IMR-90 (cell line): ENCODE results near the gene CAMK2N1. TPM values are rescaled to one million over a fixed set of nuclear protein-coding genes. Genes with fewer than 3 reads are reported as not detected.

ENCODE experiments used
- ATAC-seq: fragments of 200-7000 bp; cut with Tn5 transposase; 2 replicates; pipeline ENCODE4 v1.9.1; 2020; ENCODE audit warnings: low read depth, mild to moderate bottlenecking, moderate library complexity
- BruUV-seq: library from RNA; stranded (reverse); fragments of 400-500 nt; replicated peaks from 2 replicates; lab custom pipeline; 2021; lab: Mats Ljungman, UMichigan
- CTCF ChIA-PET: fragments of 300-600 bp; formaldehyde crosslinking; extraction: SDS; loops from one replicate; lab custom pipeline; 2021; ENCODE audit warnings: antibody characterized with exemption; lab: Yijun Ruan, JAX
- POLR2A ChIA-PET: fragments of 300-600 bp; sonication (Branson Sonifier 250); formaldehyde crosslinking; loops from one replicate; lab custom pipeline; 2022; ENCODE audit warnings: antibody characterized with exemption; ENCODE audit not compliant: unreplicated experiment; lab: Charles Lee
- DNase-seq: peaks from one replicate; pipeline ENCODE4 v3.0.0; 2013
- H2AFZ ChIP-seq: replicated peaks from 2 replicates; pipeline ENCODE3; 2013; ENCODE audit warnings: low read length, mild to moderate bottlenecking; ENCODE audit not compliant: poor library complexity
- H2AK5ac ChIP-seq: 2 replicates; pipeline ENCODE4 v1.6.1; 2013; ENCODE audit warnings: low read depth, low read length, inconsistent platforms
- H2AK9ac ChIP-seq: replicated peaks from 2 replicates; pipeline ENCODE3; 2013; ENCODE audit warnings: mild to moderate bottlenecking, low read depth, low read length, moderate library complexity; ENCODE audit not compliant: poor library complexity
- H2BK120ac ChIP-seq: 2 replicates; pipeline ENCODE4 v1.6.1; 2013; ENCODE audit warnings: low read depth, low read length, inconsistent platforms
- H2BK15ac ChIP-seq: 3 replicates; pipeline ENCODE4 v1.6.1; 2013; ENCODE audit warnings: low read depth, low read length, inconsistent platforms
- H2BK20ac ChIP-seq: 2 replicates; pipeline ENCODE4 v1.6.1; 2013; ENCODE audit warnings: low read depth, mild to moderate bottlenecking, inconsistent platforms, low read length, moderate library complexity
- H2BK5ac ChIP-seq: 2 replicates; pipeline ENCODE4 v1.6.1; 2013; ENCODE audit warnings: mild to moderate bottlenecking, low read depth, low read length, inconsistent platforms; ENCODE audit not compliant: poor library complexity, severe bottlenecking
- H3K14ac ChIP-seq: replicated peaks from 2 replicates; pipeline ENCODE4 v1.6.1; 2013; ENCODE audit warnings: low read depth, low read length, inconsistent platforms
- H3K18ac ChIP-seq: 2 replicates; pipeline ENCODE4 v1.6.1; 2013; ENCODE audit warnings: low read depth, low read length, control low read depth
- H3K23ac ChIP-seq: 2 replicates; pipeline ENCODE4 v1.6.1; 2013; ENCODE audit warnings: low read depth, low read length, inconsistent platforms
- H3K27ac ChIP-seq: 2 replicates; pipeline ENCODE4 v1.5.1; 2013; ENCODE audit warnings: mild to moderate bottlenecking, control low read depth, low read length; ENCODE audit not compliant: insufficient read depth
- H3K27me3 ChIP-seq: 2 replicates; pipeline ENCODE4 v1.6.1; 2013; ENCODE audit warnings: low read length; ENCODE audit not compliant: control insufficient read depth, insufficient read depth
- H3K36me3 ChIP-seq: 2 replicates; pipeline ENCODE4 v1.6.1; 2013; ENCODE audit warnings: low read length, mixed read lengths; ENCODE audit not compliant: control insufficient read depth, insufficient read depth
- H3K4ac ChIP-seq: 2 replicates; pipeline ENCODE4 v1.6.1; 2013; ENCODE audit warnings: low read depth, low read length, inconsistent platforms
- H3K4me1 ChIP-seq: 2 replicates; pipeline ENCODE4 v1.6.1; 2013; ENCODE audit warnings: low read length, mixed read lengths; ENCODE audit not compliant: control insufficient read depth, insufficient read depth
- H3K4me2 ChIP-seq: 2 replicates; pipeline ENCODE4 v1.6.1; 2013; ENCODE audit warnings: low read depth, mild to moderate bottlenecking, control low read depth, low read length, moderate library complexity
- H3K4me3 ChIP-seq: 2 replicates; pipeline ENCODE4 v1.5.1; 2013; ENCODE audit warnings: low read depth, mild to moderate bottlenecking, control low read depth, low read length, moderate library complexity; ENCODE audit not compliant: insufficient read depth
- H3K56ac ChIP-seq: 2 replicates; pipeline ENCODE4 v1.6.1; 2013; ENCODE audit warnings: low read length, inconsistent platforms; ENCODE audit not compliant: insufficient read depth; ENCODE audit errors: extremely low read depth
- H3K79me1 ChIP-seq, 2 experiments: 2 replicates each; pipeline ENCODE4 v1.6.1; 2013; ENCODE audit warnings: low read length in 2 of 2, inconsistent platforms in 1 of 2, low read depth in 1 of 2
- H3K9ac ChIP-seq: 2 replicates; pipeline ENCODE4 v1.6.1; 2013; ENCODE audit warnings: low read depth, low read length, control low read depth
- H3K9me1 ChIP-seq: 2 replicates; pipeline ENCODE4 v1.6.1; 2013; ENCODE audit warnings: low read length, inconsistent platforms; ENCODE audit not compliant: insufficient read depth
- H3K9me3 ChIP-seq: 2 replicates; pipeline ENCODE4 v1.6.1; 2013; ENCODE audit warnings: low read length; ENCODE audit not compliant: control insufficient read depth, insufficient read depth
- H4K20me1 ChIP-seq: 2 replicates; pipeline ENCODE4 v1.6.1; 2013; ENCODE audit warnings: low read length, inconsistent platforms; ENCODE audit not compliant: insufficient read depth
- H4K5ac ChIP-seq: 2 replicates; pipeline ENCODE4 v1.6.1; 2013; ENCODE audit warnings: mild to moderate bottlenecking, low read depth, low read length, control low read depth
- H4K8ac ChIP-seq, 2 experiments: 2 replicates each; pipeline ENCODE4 v1.6.1; 2013; ENCODE audit warnings: low read depth in 2 of 2, low read length in 2 of 2, control low read depth in 1 of 2, inconsistent platforms in 1 of 2
- H4K91ac ChIP-seq: 2 replicates; pipeline ENCODE4 v1.6.1; 2013; ENCODE audit warnings: low read depth, low read length, inconsistent platforms; ENCODE audit not compliant: insufficient read depth
- BHLHE40 ChIP-seq: fragments of 150-350 bp; IDR thresholded peaks from 2 replicates; pipeline ENCODE4 v1.6.1; 2016; ENCODE audit warnings: mild to moderate bottlenecking, low read depth, low read length
- CEBPB ChIP-seq: IDR thresholded peaks from 2 replicates; pipeline ENCODE4 v1.6.1; 2012; ENCODE audit warnings: low read depth, low read length, improper control_type of control experiment
- CHD1 ChIP-seq: IDR thresholded peaks from 2 replicates; pipeline ENCODE4 v1.6.1; 2012; ENCODE audit warnings: low read depth, low read length, improper control_type of control experiment
- FOS ChIP-seq: fragments of 150-350 bp; IDR thresholded peaks from 2 replicates; pipeline ENCODE4 v1.6.1; 2016; ENCODE audit warnings: low read depth, low read length
- MAFK ChIP-seq: IDR thresholded peaks from 2 replicates; pipeline ENCODE4 v1.6.1; 2012; ENCODE audit warnings: low read depth, low read length, improper control_type of control experiment
- MAZ ChIP-seq: IDR thresholded peaks from 2 replicates; pipeline ENCODE4 v1.6.1; 2012; ENCODE audit warnings: low read depth, mild to moderate bottlenecking, low read length, improper control_type of control experiment, moderate library complexity, borderline replicate concordance
- MXI1 ChIP-seq: IDR thresholded peaks from 2 replicates; pipeline ENCODE4 v1.6.1; 2012; ENCODE audit warnings: low read depth, mild to moderate bottlenecking, low read length, moderate library complexity, borderline replicate concordance
- NFE2L2 ChIP-seq: fragments of 150-350 bp; IDR thresholded peaks from 2 replicates; pipeline ENCODE4 v1.6.1; 2016; ENCODE audit warnings: low read depth, mild to moderate bottlenecking, low read length
- POLR2A ChIP-seq: IDR thresholded peaks from 2 replicates; pipeline ENCODE4 v1.6.1; 2012; ENCODE audit warnings: mild to moderate bottlenecking, low read depth, low read length
- RAD21 ChIP-seq: IDR thresholded peaks from 2 replicates; pipeline ENCODE4 v1.6.1; 2012; ENCODE audit warnings: low read length, improper control_type of control experiment
- RCOR1 ChIP-seq: IDR thresholded peaks from 2 replicates; pipeline ENCODE4 v1.6.1; 2012; ENCODE audit warnings: mild to moderate bottlenecking, low read length, improper control_type of control experiment; ENCODE audit not compliant: insufficient replicate concordance
- RFX5 ChIP-seq: IDR thresholded peaks from 2 replicates; pipeline ENCODE4 v1.8.0; 2012; ENCODE audit warnings: low read depth, mild to moderate bottlenecking, low read length, moderate library complexity
- SMC3 ChIP-seq: fragments of 150-350 bp; IDR thresholded peaks from 2 replicates; pipeline ENCODE4 v1.6.1; 2016; ENCODE audit warnings: low read depth, mild to moderate bottlenecking, antibody characterized with exemption, low read length, moderate library complexity
- WGBS, 2 experiments: methylation state at CpG; one replicate each; pipeline versions ENCODE4 v1.1.5 to v1.1.7; 2013; ENCODE audit warnings: missing lambda C conversion rate in 2 of 2; ENCODE audit not compliant: insufficient read length in 1 of 2; ENCODE audit errors: extremely low coverage in 2 of 2; 5-methylcytosine and 5-hydroxymethylcytosine counted together
- dilution Hi-C: fragments of 300-500 bp; cut with HindIII; formaldehyde crosslinking; loops from one replicate; pipeline ENCODE4 v1.14.3; 2018; ENCODE audit warnings: low sequenced_read_pairs; ENCODE audit not compliant: unreplicated experiment
- in situ Hi-C: fragments of 300-500 bp; cut with MboI; formaldehyde crosslinking; loops from 3 replicates; pipeline ENCODE4 v1.14.3; 2019; ENCODE audit warnings: low sequenced_read_pairs, inconsistent platforms, mixed read lengths
- intact Hi-C: fragments of 100-400 bp; cut with micrococcal nuclease; formaldehyde crosslinking; loops from 2 replicates; pipeline ENCODE4 v1.10.0; 2022
- polyA plus RNA-seq, 3 experiments: library from polyadenylated mRNA; depleted of rRNA; stranded (reverse); fragments of >200 nt; gene quantifications; 2 replicates each; pipeline ENCODE4 v1.2.3, GENCODE V29; 2012; ENCODE audit warnings: low replicate concordance in 1 of 3
- total RNA-seq: library from RNA; depleted of rRNA; stranded (reverse); fragments of >200 nt; gene quantifications from 2 replicates; pipeline ENCODE4 v1.2.3, GENCODE V29; 2012
- TF ChIP-seq, protein P1 (sequence below): fragments of 150-350 bp; IDR thresholded peaks from 2 replicates; pipeline ENCODE4 v1.6.1; 2016; ENCODE audit warnings: low read depth, mild to moderate bottlenecking, low read length, moderate library complexity, borderline replicate concordance
- TF ChIP-seq, protein P2 (sequence below): conservative IDR thresholded peaks from 2 replicates; pipeline ENCODE4 v1.5.1; 2012; ENCODE audit warnings: mild to moderate bottlenecking, low read depth, low read length, improper control_type of control experiment

The CAMK2N1 gene
- total and polyA plus RNA-seq, 2 of the 4 experiments (the other 2 are of a cell fraction) = 10.2 to 44.4 TPM

DNA sequence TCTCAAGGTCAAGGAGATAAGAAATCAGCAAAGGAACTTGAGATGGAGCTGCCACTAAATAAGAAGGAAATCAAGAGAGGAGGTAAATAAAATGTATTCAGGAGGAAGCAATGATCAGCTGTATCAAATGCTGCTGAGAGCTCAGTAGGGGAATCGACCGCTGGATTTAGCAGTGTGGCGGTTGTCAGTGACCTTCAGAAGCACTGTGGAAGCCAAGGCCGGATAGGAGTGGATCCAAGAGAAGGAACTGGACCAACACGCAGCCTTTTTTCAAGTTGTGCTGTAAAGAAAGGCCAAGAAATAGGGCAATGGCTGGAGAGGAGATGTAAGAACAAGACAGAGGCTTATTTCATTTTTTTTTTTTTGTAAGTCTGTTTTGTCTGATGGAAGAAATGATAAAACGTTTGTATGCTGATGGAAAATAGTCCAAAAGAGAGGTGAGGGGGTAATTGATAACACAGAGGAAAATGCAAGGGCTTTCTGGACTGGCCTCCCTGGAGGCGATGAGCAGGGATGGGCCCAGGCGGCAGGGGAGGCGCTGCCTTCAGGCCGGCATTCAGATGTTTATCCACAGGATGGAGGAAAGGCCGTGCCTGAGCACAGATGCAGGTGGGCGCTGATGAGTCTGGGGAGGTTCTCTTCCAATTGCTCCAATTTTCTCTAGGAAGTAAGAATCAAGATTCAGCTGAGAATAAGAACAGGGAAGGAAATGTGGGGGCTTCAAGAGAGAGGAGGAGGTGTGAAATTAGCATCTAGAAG, 48.8 kb upstream of the CAMK2N1 start:
- no peak overlapping the region for H4K8ac ChIP-seq
- peaks cover 67% of the 10 kb centered on the region for H3K27me3 ChIP-seq
- no peaks in the 10 kb centered on the region for H3K4me1 ChIP-seq
- H3K23ac ChIP-seq = no peak overlapping the region
- no peak overlapping the region for H3K9ac ChIP-seq
- H3K4me2 ChIP-seq = no peak overlapping the region
- dilution Hi-C loops = no loop called here
- H3K56ac ChIP-seq = no peak overlapping the region
- no peak overlapping the region for H3K27ac ChIP-seq
- no peak overlapping the region for H2AK9ac ChIP-seq
- no peaks in the 10 kb centered on the region; the same call in 1 of the 2 replicates for H3K9me1 ChIP-seq
- H4K5ac ChIP-seq = no peak overlapping the region
- no peak overlapping the region for H3K18ac ChIP-seq
- CTCF ChIA-PET = interaction anchor here (1.1 kb wide), 1 partner anchor 98 kb away, joined by 4 read pairs; no protein-coding TSS in a partner anchor
- H4K91ac ChIP-seq = no peak overlapping the region
- H3K4me3 ChIP-seq = no peak overlapping the region
- ATAC-seq = no peak
- H2BK120ac ChIP-seq = no peak overlapping the region
- no peaks in the 10 kb centered on the region for H3K9me3 ChIP-seq
- no peak for DNase-seq
- H3K4ac ChIP-seq = no peak overlapping the region
- no peaks in the 10 kb centered on the region for H3K79me1 ChIP-seq
- in situ Hi-C loops = loop anchor here (25.0 kb wide), 1 partner anchor 677 kb away; no protein-coding TSS in a partner anchor
- H3K36me3 ChIP-seq = no peaks in the 10 kb centered on the region
- WGBS, 2 experiments = 70% methylated on average over 6 of the region's 12 CpGs; no CpG with 5 or more reads in 1 of the 2 experiments
- no peak overlapping the region for H2BK5ac ChIP-seq
- no peak overlapping the region for H2AK5ac ChIP-seq
- no peak overlapping the region for H3K14ac ChIP-seq
- POLR2A ChIA-PET = no interaction called here
- intact Hi-C loops = no loop called here
- no peaks in the 10 kb centered on the region for H4K20me1 ChIP-seq
- H2BK20ac ChIP-seq = no peak overlapping the region
- BruUV-seq = no TSS peak
- no peak overlapping the region for H2BK15ac ChIP-seq
- H2AFZ ChIP-seq = no peak overlapping the region
- no peak for TF ChIP-seq RFX5
- TF ChIP-seq, protein P1, sequence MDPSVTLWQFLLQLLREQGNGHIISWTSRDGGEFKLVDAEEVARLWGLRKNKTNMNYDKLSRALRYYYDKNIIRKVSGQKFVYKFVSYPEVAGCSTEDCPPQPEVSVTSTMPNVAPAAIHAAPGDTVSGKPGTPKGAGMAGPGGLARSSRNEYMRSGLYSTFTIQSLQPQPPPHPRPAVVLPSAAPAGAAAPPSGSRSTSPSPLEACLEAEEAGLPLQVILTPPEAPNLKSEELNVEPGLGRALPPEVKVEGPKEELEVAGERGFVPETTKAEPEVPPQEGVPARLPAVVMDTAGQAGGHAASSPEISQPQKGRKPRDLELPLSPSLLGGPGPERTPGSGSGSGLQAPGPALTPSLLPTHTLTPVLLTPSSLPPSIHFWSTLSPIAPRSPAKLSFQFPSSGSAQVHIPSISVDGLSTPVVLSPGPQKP = no peak
- no peak for TF ChIP-seq MAFK
- no peak for TF ChIP-seq NFE2L2
- TF ChIP-seq, protein P2, sequence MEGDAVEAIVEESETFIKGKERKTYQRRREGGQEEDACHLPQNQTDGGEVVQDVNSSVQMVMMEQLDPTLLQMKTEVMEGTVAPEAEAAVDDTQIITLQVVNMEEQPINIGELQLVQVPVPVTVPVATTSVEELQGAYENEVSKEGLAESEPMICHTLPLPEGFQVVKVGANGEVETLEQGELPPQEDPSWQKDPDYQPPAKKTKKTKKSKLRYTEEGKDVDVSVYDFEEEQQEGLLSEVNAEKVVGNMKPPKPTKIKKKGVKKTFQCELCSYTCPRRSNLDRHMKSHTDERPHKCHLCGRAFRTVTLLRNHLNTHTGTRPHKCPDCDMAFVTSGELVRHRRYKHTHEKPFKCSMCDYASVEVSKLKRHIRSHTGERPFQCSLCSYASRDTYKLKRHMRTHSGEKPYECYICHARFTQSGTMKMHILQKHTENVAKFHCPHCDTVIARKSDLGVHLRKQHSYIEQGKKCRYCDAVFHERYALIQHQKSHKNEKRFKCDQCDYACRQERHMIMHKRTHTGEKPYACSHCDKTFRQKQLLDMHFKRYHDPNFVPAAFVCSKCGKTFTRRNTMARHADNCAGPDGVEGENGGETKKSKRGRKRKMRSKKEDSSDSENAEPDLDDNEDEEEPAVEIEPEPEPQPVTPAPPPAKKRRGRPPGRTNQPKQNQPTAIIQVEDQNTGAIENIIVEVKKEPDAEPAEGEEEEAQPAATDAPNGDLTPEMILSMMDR = no peak
- TF ChIP-seq FOS = no peak
- no peak for TF ChIP-seq MXI1
- TF ChIP-seq SMC3 = no peak
- TF ChIP-seq POLR2A = no peak
- TF ChIP-seq MAZ = no peak
- TF ChIP-seq RAD21 = no peak
- TF ChIP-seq BHLHE40 = no peak
- no peak for TF ChIP-seq RCOR1
- TF ChIP-seq CHD1 = no peak
- TF ChIP-seq CEBPB = no peak
